ENCODE data around the gene TRAF5.

The TRAF5 gene

DNA sequence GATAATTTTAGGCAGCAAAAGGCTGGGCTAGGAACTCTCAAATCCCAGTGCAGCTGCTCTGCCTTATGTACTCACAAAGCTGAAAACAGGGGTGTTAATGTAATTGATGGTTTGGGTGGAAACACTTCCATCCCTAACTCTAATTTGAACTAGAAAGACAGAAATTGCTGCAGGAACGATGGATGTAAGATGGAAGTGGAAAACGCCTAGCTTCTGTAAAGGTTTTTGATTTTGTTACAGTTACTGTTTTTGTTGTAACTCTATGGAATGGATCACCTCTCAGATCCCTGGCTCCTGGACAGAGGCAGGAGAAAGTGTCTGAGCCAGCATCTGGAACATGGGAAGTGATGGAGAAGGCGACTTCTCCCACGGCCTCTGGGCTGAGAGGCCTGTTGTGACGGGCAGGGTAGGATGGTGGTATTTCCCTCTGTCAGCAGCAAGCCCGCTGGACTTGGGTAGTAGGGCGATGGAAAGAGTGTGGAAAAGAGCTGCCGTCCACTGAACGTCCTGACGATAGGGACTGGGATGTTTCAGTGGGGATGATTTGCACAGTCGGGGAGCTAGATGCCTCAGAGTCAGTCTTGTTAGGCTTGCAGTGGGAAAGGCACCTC, 1.6 kb downstream of the TRAF5 start:
- H3K27ac ChIP-seq: no peak overlapping the region
- no peak for TF ChIP-seq ZFX (IDR thresholded peaks at IDR 0.05; ENCODE audit: borderline replicate concordance)
- TF ChIP-seq, protein P1, sequence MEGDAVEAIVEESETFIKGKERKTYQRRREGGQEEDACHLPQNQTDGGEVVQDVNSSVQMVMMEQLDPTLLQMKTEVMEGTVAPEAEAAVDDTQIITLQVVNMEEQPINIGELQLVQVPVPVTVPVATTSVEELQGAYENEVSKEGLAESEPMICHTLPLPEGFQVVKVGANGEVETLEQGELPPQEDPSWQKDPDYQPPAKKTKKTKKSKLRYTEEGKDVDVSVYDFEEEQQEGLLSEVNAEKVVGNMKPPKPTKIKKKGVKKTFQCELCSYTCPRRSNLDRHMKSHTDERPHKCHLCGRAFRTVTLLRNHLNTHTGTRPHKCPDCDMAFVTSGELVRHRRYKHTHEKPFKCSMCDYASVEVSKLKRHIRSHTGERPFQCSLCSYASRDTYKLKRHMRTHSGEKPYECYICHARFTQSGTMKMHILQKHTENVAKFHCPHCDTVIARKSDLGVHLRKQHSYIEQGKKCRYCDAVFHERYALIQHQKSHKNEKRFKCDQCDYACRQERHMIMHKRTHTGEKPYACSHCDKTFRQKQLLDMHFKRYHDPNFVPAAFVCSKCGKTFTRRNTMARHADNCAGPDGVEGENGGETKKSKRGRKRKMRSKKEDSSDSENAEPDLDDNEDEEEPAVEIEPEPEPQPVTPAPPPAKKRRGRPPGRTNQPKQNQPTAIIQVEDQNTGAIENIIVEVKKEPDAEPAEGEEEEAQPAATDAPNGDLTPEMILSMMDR (IDR thresholded peaks at IDR 0.05): no peak

DNA sequence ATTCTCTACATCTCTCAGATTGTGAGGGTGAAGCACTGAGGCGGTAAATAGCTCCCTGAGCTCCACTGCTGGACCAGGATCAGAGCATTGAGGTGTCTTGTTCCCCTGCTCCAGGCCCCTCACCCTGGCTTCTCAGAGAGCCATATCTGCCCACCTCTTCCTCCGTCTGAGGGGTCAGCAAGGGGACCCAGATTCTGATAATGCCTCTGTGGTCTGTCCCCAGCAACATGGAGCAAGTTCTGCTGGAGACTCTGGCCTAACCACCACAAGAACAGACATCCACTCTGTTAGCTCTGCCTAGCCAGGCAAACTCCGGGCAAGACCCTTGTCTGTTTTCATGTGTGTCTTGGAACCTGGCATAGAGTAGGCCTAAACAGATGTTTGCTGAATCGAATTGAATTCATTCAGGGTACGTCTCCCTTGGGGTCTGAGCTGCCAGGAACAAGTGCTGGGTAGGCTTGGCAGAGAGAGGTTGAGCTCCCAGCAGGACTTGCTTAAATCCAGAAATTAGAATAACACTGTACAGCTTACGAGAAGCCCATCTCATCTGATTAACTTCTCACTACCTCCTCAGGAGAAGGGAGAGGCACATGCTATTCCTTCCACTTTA, 2.3 kb downstream of the TRAF5 start:
- TF ChIP-seq ZFX (IDR thresholded peaks at IDR 0.05; ENCODE audit: borderline replicate concordance): no peak
- TF ChIP-seq, protein P1 (IDR thresholded peaks at IDR 0.05): no peak
- H3K27ac ChIP-seq: no peak overlapping the region

DNA sequence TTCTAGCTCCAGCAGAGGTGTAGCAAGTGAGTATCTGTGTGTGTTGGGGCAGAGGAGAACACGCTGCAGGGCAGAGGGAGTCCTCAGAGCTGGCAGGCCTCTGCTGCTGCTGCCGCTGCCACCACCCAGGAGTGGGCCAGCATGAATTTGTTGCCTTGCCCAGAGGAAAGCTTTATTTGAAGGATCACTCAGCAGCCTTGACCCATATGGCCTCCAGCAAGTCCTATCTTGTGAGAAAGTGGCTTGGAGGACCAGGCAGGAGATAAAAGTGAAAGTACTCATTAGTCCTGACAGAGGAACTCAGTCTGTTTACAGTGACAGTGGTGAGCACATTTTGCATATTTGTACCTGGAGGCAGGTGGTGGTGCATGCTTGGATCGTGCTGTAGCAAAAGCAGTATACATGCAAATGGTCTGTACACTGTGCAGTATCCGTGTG, 3.1 kb downstream of the TRAF5 start:
- H3K27ac ChIP-seq: no peak overlapping the region
- TF ChIP-seq, protein P1 (IDR thresholded peaks at IDR 0.05): no peak
- TF ChIP-seq ZFX (IDR thresholded peaks at IDR 0.05; ENCODE audit: borderline replicate concordance): no peak

DNA sequence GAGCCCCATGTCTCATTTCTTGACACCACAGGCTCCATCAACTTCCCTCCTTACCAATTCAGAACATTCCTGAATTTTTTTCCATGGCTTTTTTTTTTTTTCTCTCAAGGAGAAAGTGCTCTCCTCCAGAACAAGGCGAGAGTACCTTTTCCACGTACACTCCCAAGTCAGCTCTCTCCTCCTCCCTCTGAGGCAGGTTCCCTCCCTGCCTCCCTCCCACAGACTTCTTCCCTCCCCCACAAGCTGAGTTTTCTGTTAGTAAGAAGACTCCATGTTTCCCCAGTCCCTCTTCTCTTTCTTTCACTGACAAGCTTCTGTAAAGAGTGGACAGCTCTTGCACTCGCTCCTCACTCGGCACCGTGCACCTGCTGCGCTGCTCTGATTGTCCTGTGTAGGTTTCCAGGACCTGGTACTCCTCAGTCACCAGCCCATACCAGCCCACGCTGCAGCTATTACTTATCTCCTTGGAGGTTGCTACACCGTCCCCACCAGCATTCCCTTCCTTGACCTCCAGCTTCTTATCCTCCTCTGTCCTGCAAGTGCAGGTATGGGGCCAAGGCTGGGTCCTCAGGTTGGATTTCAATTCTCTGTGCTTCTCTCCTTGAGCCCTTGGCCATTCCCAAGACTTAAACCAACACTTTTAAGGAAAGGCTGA, 3.8 kb downstream of the TRAF5 start:
- TF ChIP-seq, protein P1 (IDR thresholded peaks at IDR 0.05): no peak
- TF ChIP-seq ZFX (IDR thresholded peaks at IDR 0.05; ENCODE audit: borderline replicate concordance): no peak
- H3K27ac ChIP-seq: no peak overlapping the region

DNA sequence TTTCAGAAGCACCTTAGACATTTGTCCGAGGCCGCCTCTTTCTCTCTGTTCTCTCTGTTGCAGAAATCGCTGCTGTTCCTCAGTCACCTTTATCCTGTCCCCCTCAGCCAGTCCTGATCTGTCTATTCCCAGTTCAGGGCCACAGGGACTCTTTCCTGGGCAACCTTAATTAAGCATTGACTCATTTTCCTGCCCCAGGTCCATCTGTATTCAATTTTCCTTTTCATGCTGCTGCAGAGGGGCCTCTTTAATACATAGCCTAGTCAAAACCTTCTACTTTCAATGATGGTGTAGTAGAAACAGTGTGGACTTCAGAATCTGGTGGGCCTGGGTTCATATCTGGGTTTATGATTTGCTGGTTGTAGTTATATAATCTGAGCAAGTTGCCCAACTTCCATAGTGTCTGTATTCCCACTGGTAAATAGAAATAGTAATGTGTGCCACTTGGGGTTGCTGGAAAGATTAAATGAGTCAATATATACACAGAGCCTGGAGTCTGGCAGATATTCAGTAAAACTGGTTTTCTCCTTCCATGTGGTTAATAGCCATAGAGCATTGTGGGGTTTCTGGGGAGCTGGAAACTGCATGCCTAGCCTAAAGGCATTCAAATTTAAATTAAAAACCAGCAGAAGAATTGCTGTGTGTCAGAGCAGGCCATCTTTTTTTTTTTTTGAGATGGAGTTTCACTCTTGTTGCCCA, 4.5 kb downstream of the TRAF5 start:
- no peak overlapping the region for H3K27ac ChIP-seq

DNA sequence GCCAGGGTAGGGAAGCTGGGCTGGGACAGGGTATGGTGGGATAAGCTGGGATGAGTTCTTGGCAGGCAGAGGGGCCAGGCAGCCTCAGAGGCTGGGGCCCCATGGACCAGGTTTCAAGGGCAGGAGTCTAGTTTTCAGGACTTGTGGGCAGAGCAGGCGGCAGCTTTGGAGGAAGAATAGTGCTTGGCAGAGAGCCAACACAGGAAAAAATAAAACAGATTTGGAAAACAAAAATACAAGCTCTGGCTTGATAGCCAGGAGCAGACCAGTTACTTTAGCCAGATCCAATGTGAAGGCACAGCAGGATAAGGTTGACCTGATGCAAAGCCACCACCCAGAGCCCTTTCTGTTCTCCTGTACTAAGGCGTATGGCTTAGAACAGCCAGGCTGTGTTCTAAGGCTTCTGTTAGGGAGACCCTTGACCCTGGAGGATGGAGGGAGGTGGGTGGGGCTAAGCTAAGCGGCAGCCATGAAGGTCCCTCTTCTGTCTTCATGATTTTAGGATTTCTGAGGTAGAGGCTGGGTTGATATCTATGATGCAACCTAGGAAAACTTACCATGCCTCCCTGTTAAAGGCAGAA, 5.5 kb downstream of the TRAF5 start:
- no peak overlapping the region for H3K27ac ChIP-seq
- no peak for TF ChIP-seq ZFX (IDR thresholded peaks at IDR 0.05; ENCODE audit: borderline replicate concordance)
- TF ChIP-seq, protein P1 (IDR thresholded peaks at IDR 0.05): no peak

More for the DNA sequence above, 4.5 kb downstream of the TRAF5 start:
- TF ChIP-seq, protein P1 (IDR thresholded peaks at IDR 0.05): no peak
- TF ChIP-seq ZFX (IDR thresholded peaks at IDR 0.05; ENCODE audit: borderline replicate concordance): no peak
